GM12801 (cell line): Measurements from ENCODE around the gene LAMB4.

Experiments
- TF ChIP-seq, protein P1 (sequence below): IDR thresholded peaks from one replicate; pipeline ENCODE4 v1.5.1; 2011; ENCODE audit warnings: control low read depth; ENCODE audit not compliant: insufficient read length; ENCODE audit errors: extremely low read depth

Gene LAMB4

DNA sequence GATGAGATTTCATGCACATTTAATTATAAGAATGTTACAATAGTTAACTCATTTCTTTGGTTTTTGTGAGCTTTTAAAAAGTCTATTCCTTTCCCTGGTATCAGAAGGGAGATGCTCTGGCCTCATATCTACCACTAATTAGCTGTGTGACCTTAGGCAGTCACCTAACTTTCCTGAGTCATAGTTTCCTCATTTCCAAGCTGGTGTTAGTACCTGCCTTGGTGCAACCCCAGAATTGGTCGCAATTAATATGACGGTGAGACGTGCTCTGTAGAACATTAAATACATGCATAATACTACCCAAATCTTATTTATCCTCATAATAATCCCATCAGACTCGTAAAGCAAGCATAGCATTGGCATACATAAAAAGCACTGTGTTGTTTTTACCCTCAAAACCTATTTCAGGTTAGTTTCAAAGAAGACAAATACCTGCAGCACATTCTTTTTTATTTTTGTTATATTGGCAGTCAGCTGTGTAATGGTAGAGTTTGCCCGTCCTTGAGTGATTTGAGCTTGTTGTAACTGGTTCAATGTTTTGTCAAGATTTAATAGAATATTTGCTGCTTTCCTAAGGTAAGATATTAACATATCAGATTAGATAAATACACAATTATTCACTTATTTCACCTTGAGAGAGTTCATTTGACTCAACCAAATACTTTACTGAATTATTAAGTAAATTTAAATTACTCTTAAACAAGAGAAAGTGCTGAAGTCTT, 96.2 kb downstream of the LAMB4 start:
- TF ChIP-seq, protein P1, sequence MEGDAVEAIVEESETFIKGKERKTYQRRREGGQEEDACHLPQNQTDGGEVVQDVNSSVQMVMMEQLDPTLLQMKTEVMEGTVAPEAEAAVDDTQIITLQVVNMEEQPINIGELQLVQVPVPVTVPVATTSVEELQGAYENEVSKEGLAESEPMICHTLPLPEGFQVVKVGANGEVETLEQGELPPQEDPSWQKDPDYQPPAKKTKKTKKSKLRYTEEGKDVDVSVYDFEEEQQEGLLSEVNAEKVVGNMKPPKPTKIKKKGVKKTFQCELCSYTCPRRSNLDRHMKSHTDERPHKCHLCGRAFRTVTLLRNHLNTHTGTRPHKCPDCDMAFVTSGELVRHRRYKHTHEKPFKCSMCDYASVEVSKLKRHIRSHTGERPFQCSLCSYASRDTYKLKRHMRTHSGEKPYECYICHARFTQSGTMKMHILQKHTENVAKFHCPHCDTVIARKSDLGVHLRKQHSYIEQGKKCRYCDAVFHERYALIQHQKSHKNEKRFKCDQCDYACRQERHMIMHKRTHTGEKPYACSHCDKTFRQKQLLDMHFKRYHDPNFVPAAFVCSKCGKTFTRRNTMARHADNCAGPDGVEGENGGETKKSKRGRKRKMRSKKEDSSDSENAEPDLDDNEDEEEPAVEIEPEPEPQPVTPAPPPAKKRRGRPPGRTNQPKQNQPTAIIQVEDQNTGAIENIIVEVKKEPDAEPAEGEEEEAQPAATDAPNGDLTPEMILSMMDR = no peak

DNA sequence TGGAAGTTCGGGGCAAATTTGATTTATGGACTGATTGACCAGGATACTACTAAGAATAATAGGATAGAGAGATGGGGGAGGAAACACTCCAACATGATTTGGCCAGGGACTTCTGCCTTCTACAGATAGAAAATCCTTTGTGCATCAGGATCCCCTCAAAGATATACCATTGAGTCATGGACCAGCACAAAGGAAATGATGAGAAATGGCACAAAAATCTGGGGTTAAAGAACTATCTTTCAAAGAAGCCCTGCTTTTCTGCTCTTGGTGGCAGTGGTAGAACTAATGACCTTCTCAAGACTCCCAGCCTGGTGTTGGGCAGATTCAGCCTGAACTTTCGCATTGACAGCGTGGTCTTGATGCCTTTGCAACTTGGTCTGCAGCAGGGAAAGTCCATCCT, 99.6 kb downstream of the LAMB4 start:
- TF ChIP-seq, protein P1 = no peak

DNA sequence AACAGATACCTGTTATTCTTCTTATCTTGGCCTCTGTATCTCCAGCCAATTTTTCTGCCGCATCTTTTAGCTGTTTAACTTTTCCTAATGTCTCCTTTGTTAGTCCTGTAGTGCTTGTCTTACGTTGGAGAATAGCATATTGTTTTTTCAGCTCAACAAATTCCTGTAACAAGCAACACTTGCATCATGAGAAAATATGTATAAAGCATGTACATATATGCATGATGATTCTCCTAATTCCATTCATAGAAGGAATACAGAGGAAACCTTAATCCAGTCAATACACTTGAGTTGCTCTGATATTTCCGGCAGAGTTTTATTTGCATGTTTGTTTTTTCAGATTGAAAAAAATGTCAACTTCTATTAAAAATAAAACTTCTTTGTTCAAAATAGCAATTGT, 101.1 kb downstream of the LAMB4 start:
- TF ChIP-seq, protein P1 = no peak

DNA sequence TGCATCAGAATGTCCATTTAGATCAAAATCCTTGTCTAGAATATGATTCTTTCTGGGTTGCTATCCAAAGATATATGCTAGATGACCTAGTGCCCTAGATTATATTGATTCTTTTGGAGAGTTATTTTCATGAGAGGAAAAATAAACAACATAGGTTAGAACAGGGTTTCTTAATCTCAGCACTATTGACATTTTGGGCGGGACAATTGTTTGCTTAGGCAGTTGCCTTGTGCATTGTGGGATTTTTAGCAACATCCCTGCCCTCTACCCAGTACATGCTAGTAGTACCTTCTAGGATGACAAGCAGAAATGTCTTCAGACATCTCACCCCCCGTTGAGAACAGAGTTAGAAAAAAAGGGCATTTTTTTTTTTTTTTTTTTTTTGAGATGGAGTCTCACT, 102.0 kb downstream of the LAMB4 start:
- TF ChIP-seq, protein P1 = no peak

DNA sequence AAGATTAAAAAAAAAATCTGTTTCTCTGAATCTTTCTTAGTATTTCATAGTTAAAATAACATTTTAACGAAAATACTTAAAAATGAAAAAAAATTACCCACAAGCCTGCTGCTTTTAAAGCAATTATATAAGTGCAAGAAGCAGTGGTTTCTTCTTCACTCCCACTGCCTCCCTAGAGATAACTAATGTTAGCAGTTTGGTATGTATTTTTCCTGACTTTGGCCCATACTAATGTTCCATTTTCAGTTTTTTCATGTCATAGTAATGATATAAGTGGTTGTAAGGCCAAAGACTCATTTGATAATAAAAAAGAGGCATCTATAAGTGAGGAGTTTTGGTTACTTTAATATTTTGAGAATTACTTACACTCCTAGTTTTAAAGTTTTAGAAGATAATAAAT, 102.9 kb downstream of the LAMB4 start:
- TF ChIP-seq, protein P1 = no peak

DNA sequence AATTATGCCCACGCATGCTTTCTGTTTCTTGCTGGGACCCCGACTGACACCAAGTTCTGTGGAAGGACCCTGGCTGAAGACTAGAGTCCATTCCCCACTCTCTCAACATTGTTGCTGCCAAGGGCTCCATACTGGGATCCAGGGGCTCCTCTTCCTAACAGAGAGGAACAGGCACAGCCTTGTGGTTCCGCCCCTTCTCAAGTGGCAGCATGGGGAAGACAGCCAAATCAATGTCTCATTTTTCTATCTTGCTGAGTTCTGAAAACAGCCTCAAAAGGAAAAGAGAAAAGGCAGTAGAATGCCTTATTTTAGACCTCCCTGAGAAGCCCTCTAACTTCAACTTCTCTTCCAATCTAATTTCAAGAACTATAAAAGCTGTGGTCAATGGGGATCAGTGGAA, 103.5 kb downstream of the LAMB4 start:
- TF ChIP-seq, protein P1 = no peak

DNA sequence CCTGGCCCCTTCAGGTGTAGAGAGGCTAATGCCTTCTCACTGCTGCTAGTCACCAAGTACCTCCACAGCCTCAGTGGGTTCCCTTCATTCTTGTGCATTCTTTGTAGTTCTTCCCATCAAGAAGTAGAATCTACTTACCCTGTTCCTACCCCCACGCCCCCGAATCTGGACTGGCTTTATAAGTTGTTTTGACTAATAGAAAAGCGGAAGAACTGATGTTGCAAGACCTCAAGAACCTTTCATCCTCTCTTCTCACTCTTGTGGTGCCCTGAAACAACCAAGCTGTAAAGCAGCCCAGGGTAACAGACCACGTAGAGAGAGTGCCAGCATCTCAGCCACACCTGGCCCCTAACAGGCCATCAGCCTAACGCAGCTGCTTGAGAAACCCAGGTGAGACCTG, 104.0 kb downstream of the LAMB4 start:
- TF ChIP-seq, protein P1 = no peak
